Caki2 (cell line): ENCODE measurements around the gene ZNF574. TPM values are rescaled to one million over a fixed set of nuclear protein-coding genes. Genes with fewer than 3 reads are reported as not detected.

Experiments
- DNase-seq: peaks from one replicate; pipeline ENCODE4 v3.0.0-alpha.2; 2015; ENCODE audit warnings: low read depth
- in situ Hi-C: cut with HindIII; loops from 2 replicates; pipeline ENCODE4 v1.10.0; 2016; ENCODE audit warnings: low sequenced_read_pairs, low pct_unique_long_range_greater_than_20kb, mixed read lengths
- total RNA-seq: library from RNA; depleted of rRNA; stranded (reverse); fragments of >200 nt; shearing (Covaris generic); gene quantifications from 2 replicates; pipeline ENCODE4 v1.2.3, GENCODE V29; 2014; ENCODE audit warnings: low replicate concordance

The ZNF574 gene
- total RNA-seq, 1 experiment from 2014 or later = 24.6 TPM

GRCh38 chr19:42076380-42076944 is 496 bp downstream of the ZNF574 start:
- DNase-seq = no peak
- in situ Hi-C loops = no loop called here

- in situ Hi-C loops = no loop called here
- DNase-seq = no peak
Measured at GRCh38 chr19:42078058-42078457, 2.1 kb downstream of the ZNF574 start.

DNA sequence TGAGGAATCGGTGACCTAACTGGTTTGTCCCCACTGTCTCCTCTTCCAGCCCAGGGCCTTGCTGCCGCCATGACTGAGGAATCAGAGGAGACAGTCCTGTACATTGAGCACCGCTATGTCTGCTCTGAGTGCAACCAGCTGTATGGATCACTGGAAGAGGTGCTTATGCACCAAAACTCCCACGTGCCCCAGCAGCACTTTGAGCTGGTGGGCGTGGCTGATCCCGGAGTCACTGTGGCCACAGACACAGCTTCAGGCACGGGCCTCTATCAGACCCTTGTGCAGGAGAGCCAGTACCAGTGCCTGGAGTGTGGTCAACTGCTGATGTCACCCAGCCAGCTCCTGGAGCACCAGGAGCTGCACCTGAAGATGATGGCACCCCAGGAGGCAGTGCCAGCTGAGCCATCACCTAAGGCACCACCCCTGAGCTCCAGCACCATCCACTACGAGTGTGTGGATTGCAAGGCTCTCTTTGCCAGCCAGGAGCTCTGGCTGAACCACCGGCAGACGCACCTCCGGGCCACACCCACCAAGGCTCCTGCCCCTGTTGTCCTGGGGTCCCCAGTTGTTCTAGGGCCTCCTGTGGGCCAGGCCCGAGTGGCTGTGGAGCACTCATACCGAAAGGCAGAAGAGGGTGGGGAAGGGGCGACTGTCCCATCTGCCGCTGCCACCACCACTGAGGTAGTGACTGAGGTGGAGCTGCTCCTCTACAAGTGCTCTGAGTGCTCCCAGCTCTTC is 2.7 kb downstream of the ZNF574 start:
- in situ Hi-C loops = no loop called here
- DNase-seq = no peak

- in situ Hi-C loops = no loop called here
- no peak for DNase-seq
Measured at GRCh38 chr19:42079276-42079669, 3.3 kb downstream of the ZNF574 start.

DNA sequence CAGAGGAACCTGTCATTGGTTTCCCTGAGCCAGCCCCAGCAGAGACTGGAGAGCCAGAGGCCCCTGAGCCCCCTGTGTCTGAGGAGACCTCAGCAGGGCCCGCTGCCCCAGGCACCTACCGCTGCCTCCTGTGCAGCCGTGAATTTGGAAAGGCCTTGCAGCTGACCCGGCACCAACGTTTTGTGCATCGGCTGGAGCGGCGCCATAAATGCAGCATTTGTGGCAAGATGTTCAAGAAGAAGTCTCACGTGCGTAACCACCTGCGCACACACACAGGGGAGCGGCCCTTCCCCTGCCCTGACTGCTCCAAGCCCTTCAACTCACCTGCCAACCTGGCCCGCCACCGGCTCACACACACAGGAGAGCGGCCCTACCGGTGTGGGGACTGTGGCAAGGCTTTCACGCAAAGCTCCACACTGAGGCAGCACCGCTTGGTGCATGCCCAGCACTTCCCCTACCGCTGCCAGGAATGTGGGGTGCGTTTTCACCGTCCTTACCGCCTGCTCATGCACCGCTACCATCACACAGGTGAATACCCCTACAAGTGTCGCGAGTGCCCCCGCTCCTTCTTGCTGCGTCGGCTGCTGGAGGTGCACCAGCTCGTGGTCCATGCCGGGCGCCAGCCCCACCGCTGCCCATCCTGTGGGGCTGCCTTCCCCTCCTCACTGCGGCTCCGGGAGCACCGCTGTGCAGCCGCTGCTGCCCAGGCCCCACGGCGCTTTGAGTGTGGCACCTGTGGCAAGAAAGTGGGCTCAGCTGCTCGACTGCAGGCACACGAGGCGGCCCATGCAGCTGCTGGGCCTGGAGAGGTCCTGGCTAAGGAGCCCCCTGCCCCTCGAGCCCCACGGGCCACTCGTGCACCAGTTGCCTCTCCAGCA is 4.2 kb downstream of the ZNF574 start:
- in situ Hi-C loops = no loop called here
- DNase-seq = no peak

DNA sequence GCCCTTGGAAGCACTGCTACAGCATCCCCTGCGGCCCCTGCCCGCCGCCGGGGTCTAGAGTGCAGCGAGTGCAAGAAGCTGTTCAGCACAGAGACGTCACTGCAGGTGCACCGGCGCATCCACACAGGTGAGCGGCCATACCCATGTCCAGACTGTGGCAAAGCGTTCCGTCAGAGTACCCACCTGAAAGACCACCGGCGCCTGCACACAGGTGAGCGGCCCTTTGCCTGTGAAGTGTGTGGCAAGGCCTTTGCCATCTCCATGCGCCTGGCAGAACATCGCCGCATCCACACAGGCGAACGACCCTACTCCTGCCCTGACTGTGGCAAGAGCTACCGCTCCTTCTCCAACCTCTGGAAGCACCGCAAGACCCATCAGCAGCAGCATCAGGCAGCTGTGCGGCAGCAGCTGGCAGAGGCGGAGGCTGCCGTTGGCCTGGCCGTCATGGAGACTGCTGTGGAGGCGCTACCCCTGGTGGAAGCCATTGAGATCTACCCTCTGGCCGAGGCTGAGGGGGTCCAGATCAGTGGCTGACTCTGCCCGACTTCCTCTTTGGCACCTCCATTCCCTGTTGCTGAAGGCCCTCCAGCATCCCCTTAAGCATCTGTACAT is 4.9 kb downstream of the ZNF574 start:
- in situ Hi-C loops = no loop called here
- no peak for DNase-seq

- in situ Hi-C loops = no loop called here
- DNase-seq = peak; percentile 33
Measured at GRCh38 chr19:42081584-42082203, 5.7 kb downstream of the ZNF574 start.

DNA sequence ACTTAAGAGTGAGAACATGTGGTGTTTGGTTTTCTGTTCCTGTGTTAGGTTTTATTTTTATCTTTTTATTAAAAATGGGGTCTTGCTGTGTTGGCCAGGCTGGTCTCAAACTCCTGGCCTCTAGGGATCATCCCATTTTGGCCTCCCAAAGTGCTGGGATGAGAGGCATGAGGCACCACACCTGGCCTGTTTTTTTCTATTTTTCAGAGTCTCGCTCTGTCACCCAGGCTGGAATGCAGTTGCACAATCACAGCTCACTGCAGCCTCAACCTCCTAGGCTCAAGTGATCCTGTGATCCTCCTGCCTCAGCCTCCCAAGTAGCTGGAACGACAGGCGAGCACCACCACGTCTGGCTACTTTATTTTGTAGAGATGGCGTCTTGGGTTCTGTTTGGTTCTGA is 7.6 kb downstream of the ZNF574 start:
- DNase-seq = no peak
- in situ Hi-C loops = no loop called here

- in situ Hi-C loops = no loop called here
- no peak for DNase-seq
Measured at GRCh38 chr19:42086188-42086736, 10.3 kb downstream of the ZNF574 start.

GRCh38 chr19:42086770-42087550 is 11.0 kb downstream of the ZNF574 start:
- no peak for DNase-seq
- in situ Hi-C loops = no loop called here

DNA sequence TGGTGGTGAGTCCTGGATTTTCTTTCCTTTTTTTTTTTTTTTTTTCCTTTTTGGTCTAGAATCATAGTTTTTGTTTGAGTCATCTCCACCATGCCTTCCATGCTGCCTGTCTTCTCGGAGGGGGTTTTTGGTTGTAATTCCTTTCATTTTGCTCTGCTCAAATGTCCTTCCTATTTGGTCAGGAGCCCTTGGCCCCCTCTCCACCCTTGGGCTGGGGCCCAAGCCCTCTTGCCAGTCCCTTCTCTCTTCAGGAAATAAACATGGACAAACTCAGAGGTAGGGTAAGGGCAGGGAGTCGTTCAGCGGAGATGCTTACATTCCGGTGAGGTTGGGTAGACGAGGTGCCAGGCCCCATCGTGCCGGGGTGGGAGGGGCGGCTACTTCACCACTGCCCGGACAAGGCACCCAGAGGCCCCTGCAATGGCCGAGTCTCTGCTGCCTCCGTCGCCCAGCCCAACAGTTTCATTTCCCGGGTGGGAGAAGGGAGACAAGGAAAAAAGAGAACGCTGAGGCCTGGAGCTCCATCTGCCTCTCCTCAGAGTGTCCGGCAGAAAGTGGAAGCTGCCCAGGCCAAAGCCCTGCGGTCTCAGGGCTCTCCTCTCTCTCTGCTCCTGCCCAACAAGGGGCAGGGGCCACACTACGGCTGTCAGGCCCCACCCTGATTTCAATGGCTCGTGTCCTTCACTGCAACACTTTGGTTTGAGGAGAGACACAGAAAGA is 12.7 kb downstream of the ZNF574 start:
- in situ Hi-C loops = no loop called here
- DNase-seq = no peak

- in situ Hi-C loops = no loop called here
- DNase-seq = no peak
Measured at GRCh38 chr19:42089191-42089750, 13.3 kb downstream of the ZNF574 start.

GRCh38 chr19:42089772-42090171 is 13.8 kb downstream of the ZNF574 start:
- in situ Hi-C loops = no loop called here
- DNase-seq = no peak

DNA sequence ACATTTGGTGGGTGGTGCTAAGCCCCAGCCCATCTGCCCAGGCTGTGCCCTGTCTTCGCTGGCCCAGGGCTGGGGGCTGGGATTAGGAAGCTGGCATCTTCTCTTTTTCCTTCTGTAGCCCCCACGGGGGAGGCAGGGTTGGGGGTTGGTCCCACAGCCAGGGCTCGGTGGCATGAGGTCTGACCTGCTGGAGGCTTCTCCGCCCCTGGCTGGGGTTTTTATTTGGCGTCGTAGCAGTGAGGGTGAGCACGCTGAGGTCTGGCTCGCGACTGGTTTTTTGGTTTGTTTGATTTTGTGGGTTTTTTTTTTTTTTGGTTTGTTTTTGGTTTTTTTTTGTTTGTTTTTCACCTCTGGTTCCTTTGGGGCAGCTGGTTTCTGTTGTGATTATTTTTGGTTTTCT is 14.7 kb downstream of the ZNF574 start:
- in situ Hi-C loops = no loop called here
- no peak for DNase-seq

GRCh38 chr19:42091300-42091699 is 15.3 kb downstream of the ZNF574 start:
- in situ Hi-C loops = no loop called here
- DNase-seq = no peak

DNA sequence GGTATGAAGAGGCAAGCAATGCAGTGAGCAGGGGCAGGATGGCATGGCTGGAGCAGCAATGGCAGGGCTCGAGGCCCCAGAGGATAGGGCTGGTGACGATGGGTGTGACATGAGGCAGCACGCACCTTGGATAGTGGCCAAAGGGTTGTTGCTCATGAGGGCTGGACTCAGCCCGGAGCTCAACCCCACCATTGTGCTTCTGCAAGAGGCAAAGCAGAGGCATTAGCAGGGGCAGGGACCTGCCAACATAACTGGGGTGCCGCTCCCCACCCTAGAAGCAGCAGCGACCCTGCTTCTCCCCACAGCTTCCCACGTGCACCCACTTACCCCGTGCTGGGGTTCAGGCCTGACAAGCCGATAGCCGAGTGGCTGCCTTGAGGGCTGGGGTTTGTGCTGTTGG is 15.8 kb downstream of the ZNF574 start:
- in situ Hi-C loops = no loop called here
- no peak for DNase-seq

- no peak for DNase-seq
- in situ Hi-C loops = no loop called here
Measured at GRCh38 chr19:42092350-42092749, 16.4 kb downstream of the ZNF574 start.
